ENCODE results near the gene FAM171A2. TPM values are rescaled to one million over a fixed set of nuclear protein-coding genes. Genes with fewer than 3 reads are reported as not detected.

FAM171A2 gene
- total and polyA plus RNA-seq, 2 donors (not counting 1 experiment from before 2014, with no cell fraction given): 0.18 to 0.69 TPM

DNA sequence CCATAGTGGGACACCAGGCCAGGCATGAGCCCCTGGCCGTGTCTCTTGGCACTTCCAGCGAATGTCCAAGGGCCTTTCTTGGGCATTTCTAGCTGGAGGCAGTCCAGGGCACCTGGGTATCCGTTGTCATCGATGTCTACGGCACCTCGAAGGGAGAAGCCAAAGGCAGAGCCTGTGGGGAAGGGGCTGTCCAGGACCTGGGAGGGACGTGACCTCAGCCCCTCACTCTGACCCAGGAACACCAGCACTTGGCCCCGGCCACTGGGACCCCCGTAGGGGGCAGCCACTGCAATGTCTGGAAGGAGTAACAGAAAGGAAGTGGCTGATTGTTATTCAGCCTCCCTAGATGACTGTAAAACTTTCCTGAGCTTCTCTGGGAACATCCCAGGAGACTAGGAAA lies 17.1 kb upstream of the FAM171A2 start:
- peaks cover 10 to 12% of the 10 kb centered on the region in 2 donors for H3K4me1 ChIP-seq (ENCODE audit: control insufficient read depth in 2 of 2, insufficient read depth in 2 of 2, low read length in 2 of 2)
- H3K9me3 ChIP-seq (ENCODE audit: control extremely low read depth in 1 of 3, control insufficient read depth in 2 of 3, insufficient read depth in 1 of 3, low read length in 2 of 3): peaks cover 0 to 11% (median 0%) of the 10 kb centered on the region in 3 donors
- peaks cover 0 to 27% (median 3%) of the 10 kb centered on the region in 4 experiments for H3K27me3 ChIP-seq (replicated peaks in 1 of 4; ENCODE audit: control extremely low read depth in 1 of 4, control insufficient read depth in 3 of 4, insufficient read depth in 4 of 4, low read length in 3 of 4)
- no peak for DNase-seq
- H3K4me2 ChIP-seq (replicated peaks; ENCODE audit: low read depth, low read length, poor library complexity, severe bottlenecking): no peak overlapping the region
- H2AFZ ChIP-seq (ENCODE audit: insufficient read depth, low read depth, low read length, poor library complexity, severe bottlenecking): no peak overlapping the region
- no peaks in the 10 kb centered on the region for H4K20me1 ChIP-seq (ENCODE audit: control insufficient read depth, insufficient read depth, low read length, poor library complexity, severe bottlenecking)
- WGBS (ENCODE audit: insufficient coverage): 92% methylated on average over 6 of the region's 9 CpGs
- no peak overlapping the region for H3K27ac Mint-ChIP-seq
- no peak overlapping the region for H3K4me3 Mint-ChIP-seq
- H3K9ac ChIP-seq (ENCODE audit: low read length): no peak overlapping the region
- H3K4me3 ChIP-seq (ENCODE audit: control extremely low read depth in 1 of 5, extremely low read depth in 1 of 5, insufficient read depth in 1 of 5, low read depth in 2 of 5, low read length in 4 of 5): no peak overlapping the region
- H3K4me1 Mint-ChIP-seq: peaks cover 7% of the 10 kb centered on the region
- peaks cover 36% of the 10 kb centered on the region for H3K27me3 Mint-ChIP-seq
- no peaks in the 10 kb centered on the region for H3K79me2 ChIP-seq (ENCODE audit: control insufficient read depth, insufficient read depth, low read length)
- TF ChIP-seq EZH2 (IDR thresholded peaks at IDR 0.05; ENCODE audit: borderline replicate concordance, insufficient read depth, low read depth, low read length, poor library complexity, severe bottlenecking): no peak
- TF ChIP-seq CTCF (IDR thresholded peaks at IDR 0.05): no peak
- H3K36me3 ChIP-seq (replicated peaks in 1 of 2; ENCODE audit: control extremely low read depth in 1 of 2, control insufficient read depth in 1 of 2, extremely low read depth in 1 of 2, insufficient read depth in 2 of 2, low read length in 1 of 2): no peaks in the 10 kb centered on the region
- no peak for ATAC-seq (ENCODE audit: low read depth)
- ChIA-PET POLR2A (no interaction called here), CTCF (no interaction called here)
- intact Hi-C loops (cut with micrococcal nuclease): no loop called here
- no peaks in the 10 kb centered on the region for H3K9me3 Mint-ChIP-seq (ENCODE audit: insufficient read depth)
- H3K27ac ChIP-seq (ENCODE audit: low read length in 2 of 2): no peak overlapping the region

GRCh38 chr17:44379887-44380286 lies 16.2 kb upstream of the FAM171A2 start:
- POLR2A ChIA-PET: no interaction called here
- no peak overlapping the region for H2AFZ ChIP-seq (ENCODE audit: insufficient read depth, low read depth, low read length, poor library complexity, severe bottlenecking)
- ATAC-seq (ENCODE audit: low read depth) (no peak), DNase-seq (no peak)
- Mint-ChIP-seq H3K4me3 (no peak overlapping the region), H3K4me1 (peaks cover 6% of the 10 kb centered on the region), H3K27ac (no peak overlapping the region), H3K9me3 (ENCODE audit: insufficient read depth) (no peaks in the 10 kb centered on the region), H3K27me3 (peaks cover 33% of the 10 kb centered on the region)
- peaks cover 0 to 4% (median 0%) of the 10 kb centered on the region in 3 donors for H3K9me3 ChIP-seq (ENCODE audit: control extremely low read depth in 1 of 3, control insufficient read depth in 2 of 3, insufficient read depth in 1 of 3, low read length in 2 of 3)
- WGBS (ENCODE audit: insufficient coverage): 93% methylated on average over 10 of the region's 10 CpGs
- TF ChIP-seq CTCF (IDR thresholded peaks at IDR 0.05) (no peak), EZH2 (IDR thresholded peaks at IDR 0.05; ENCODE audit: borderline replicate concordance, insufficient read depth, low read depth, low read length, poor library complexity, severe bottlenecking) (no peak)
- no peak overlapping the region for H3K27ac ChIP-seq (ENCODE audit: low read length in 2 of 2)
- H3K4me1 ChIP-seq (ENCODE audit: control insufficient read depth in 2 of 2, insufficient read depth in 2 of 2, low read length in 2 of 2): peaks cover 3 to 5% of the 10 kb centered on the region in 2 donors
- intact Hi-C loops (cut with micrococcal nuclease): no loop called here
- H3K9ac ChIP-seq (ENCODE audit: low read length): no peak overlapping the region
- H3K36me3 ChIP-seq (replicated peaks in 1 of 2; ENCODE audit: control extremely low read depth in 1 of 2, control insufficient read depth in 1 of 2, extremely low read depth in 1 of 2, insufficient read depth in 2 of 2, low read length in 1 of 2): no peaks in the 10 kb centered on the region
- H3K79me2 ChIP-seq (ENCODE audit: control insufficient read depth, insufficient read depth, low read length): no peaks in the 10 kb centered on the region
- CTCF ChIA-PET: no interaction called here
- no peak overlapping the region for H3K4me3 ChIP-seq (ENCODE audit: control extremely low read depth in 1 of 5, extremely low read depth in 1 of 5, insufficient read depth in 1 of 5, low read depth in 2 of 5, low read length in 4 of 5)
- no peaks in the 10 kb centered on the region for H4K20me1 ChIP-seq (ENCODE audit: control insufficient read depth, insufficient read depth, low read length, poor library complexity, severe bottlenecking)
- H3K27me3 ChIP-seq (replicated peaks in 1 of 4; ENCODE audit: control extremely low read depth in 1 of 4, control insufficient read depth in 3 of 4, insufficient read depth in 4 of 4, low read length in 3 of 4): peaks cover 0 to 24% (median under 1%) of the 10 kb centered on the region in 4 experiments
- H3K4me2 ChIP-seq (replicated peaks; ENCODE audit: low read depth, low read length, poor library complexity, severe bottlenecking): no peak overlapping the region
